HG02852 (cell line): Measurements from ENCODE around the gene CSF2RB.

Source experiments
- ATAC-seq: cut with Tn5 transposase; IDR thresholded peaks from one replicate; pipeline ENCODE4 v1.9.1; 2021; ENCODE audit warnings: mild to moderate bottlenecking, moderate library complexity; ENCODE audit not compliant: unreplicated experiment

Gene CSF2RB

GRCh38 chr22:36918586-36919284 is 5.3 kb downstream of the CSF2RB start:
- no peak for ATAC-seq

- peak; percentile 44 for ATAC-seq
Measured at GRCh38 chr22:36921309-36922104, 8.1 kb downstream of the CSF2RB start.

GRCh38 chr22:36922105-36922608 is 8.7 kb downstream of the CSF2RB start:
- ATAC-seq = no peak

- no peak for ATAC-seq
Measured at GRCh38 chr22:36922711-36923110, 9.3 kb downstream of the CSF2RB start.

- ATAC-seq = no peak
Measured at GRCh38 chr22:36923131-36923788, 9.8 kb downstream of the CSF2RB start.

- no peak for ATAC-seq
Measured at GRCh38 chr22:36924151-36924698, 10.8 kb downstream of the CSF2RB start.

- ATAC-seq = no peak
Measured at GRCh38 chr22:36925388-36926290, 12.2 kb downstream of the CSF2RB start.

GRCh38 chr22:36926309-36926708 is 12.9 kb downstream of the CSF2RB start:
- ATAC-seq = no peak

GRCh38 chr22:36926721-36927435 is 13.4 kb downstream of the CSF2RB start:
- no peak for ATAC-seq

GRCh38 chr22:36927671-36928070 is 14.2 kb downstream of the CSF2RB start:
- ATAC-seq = no peak

GRCh38 chr22:36928196-36928595 is 14.8 kb downstream of the CSF2RB start:
- no peak for ATAC-seq

GRCh38 chr22:36928786-36929535 is 15.5 kb downstream of the CSF2RB start:
- ATAC-seq = no peak

GRCh38 chr22:36929621-36930020 is 16.2 kb downstream of the CSF2RB start:
- no peak for ATAC-seq

- ATAC-seq = no peak
Measured at GRCh38 chr22:36930041-36930935, 16.9 kb downstream of the CSF2RB start.

- ATAC-seq = no peak
Measured at GRCh38 chr22:36931446-36931845, 18.0 kb downstream of the CSF2RB start.

- ATAC-seq = no peak
Measured at GRCh38 chr22:36933629-36934417, 20.4 kb downstream of the CSF2RB start.
